Subcutaneous abdominal adipose tissue (tissue), 5 donors: ENCODE results near the gene NCL.
"Not testable (repeated sequence)": the region's sequence is repeated elsewhere in the genome, so short reads cannot be mapped to it uniquely, and the experiment has no call there.

Experiments
- H3K27ac ChIP-seq: one replicate; pipeline ENCODE4 v1.7.0; 2013; ENCODE audit warnings: low read depth, mild to moderate bottlenecking, inconsistent platforms, low read length, moderate library complexity
- H3K27me3 ChIP-seq, 5 donors: one replicate each; pipeline ENCODE4 v1.7.0; 2013; ENCODE audit warnings: low read length in 5 of 5, inconsistent platforms in 1 of 5; ENCODE audit not compliant: control insufficient read depth in 5 of 5, insufficient read depth in 4 of 5
- H3K36me3 ChIP-seq, 5 donors: one replicate each; pipeline ENCODE4 v1.7.0; 2013; ENCODE audit warnings: low read length in 5 of 5; ENCODE audit not compliant: control insufficient read depth in 5 of 5, insufficient read depth in 5 of 5
- H3K4me1 ChIP-seq, 5 donors: one replicate each; pipeline ENCODE4 v1.7.0; 2013; ENCODE audit warnings: low read length in 5 of 5, mild to moderate bottlenecking in 3 of 5, moderate library complexity in 1 of 5; ENCODE audit not compliant: control insufficient read depth in 5 of 5, insufficient read depth in 5 of 5
- H3K4me3 ChIP-seq, 5 donors: one replicate each; pipeline ENCODE4 v1.7.0; 2013; ENCODE audit warnings: low read length in 5 of 5, low read depth in 1 of 5
- H3K9ac ChIP-seq, 5 donors: one replicate each; pipeline ENCODE4 v1.7.0; 2013; ENCODE audit warnings: low read length in 5 of 5, mild to moderate bottlenecking in 4 of 5, moderate library complexity in 3 of 5
- H3K9me3 ChIP-seq, 5 donors: one replicate each; pipeline ENCODE4 v1.7.0; 2013; ENCODE audit warnings: low read length in 5 of 5; ENCODE audit not compliant: control insufficient read depth in 5 of 5
- donor health status: healthy.
- donor health status: healthy.
- donor health status: healthy.
- donor health status: healthy.
- donor health status: healthy.

The NCL gene

DNA sequence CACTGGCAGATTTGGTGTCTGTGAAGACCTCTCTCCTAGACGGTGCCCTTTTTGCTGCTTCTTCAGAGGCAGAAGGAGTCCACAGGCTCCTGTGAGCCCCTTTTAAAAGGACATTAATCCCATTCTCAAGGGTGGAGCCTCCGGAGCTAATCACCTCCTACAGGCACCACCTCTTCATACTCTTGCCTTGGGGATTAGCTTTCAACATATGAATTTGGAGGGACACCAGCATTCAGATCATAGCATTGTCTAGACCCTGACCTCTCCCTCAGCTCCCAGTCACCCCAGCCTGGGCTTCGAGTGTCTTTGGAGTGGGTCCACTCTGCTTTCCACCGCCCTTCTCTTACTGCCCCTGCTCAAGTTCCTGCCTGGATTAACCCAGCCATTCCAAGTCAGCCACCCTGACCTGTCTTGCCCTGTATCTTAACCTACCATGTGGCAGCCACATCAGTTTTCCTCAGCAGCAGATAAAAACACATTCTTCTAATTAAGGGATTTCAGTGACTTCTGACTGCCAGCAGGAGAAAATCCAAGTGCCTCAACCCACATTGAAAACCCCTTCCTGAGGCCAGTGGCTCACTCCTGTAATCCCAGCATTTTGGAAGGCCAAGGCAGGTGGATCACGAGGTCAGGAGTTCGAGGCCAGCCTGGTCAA is 6.1 kb upstream of the NCL start:
- Histone ChIP-seq H3K4me1 (peaks cover under 1 to 11% (median 8%) of the 10 kb centered on the region in 5 donors), H3K27ac (no peak overlapping the region), H3K27me3 (no peaks in the 10 kb centered on the region), H3K9ac (peak overlapping the region in 1 of 5 donors; percentile 41), H3K4me3 (no peak overlapping the region), H3K36me3 (no peaks in the 10 kb centered on the region), H3K9me3 (no peaks in the 10 kb centered on the region)

DNA sequence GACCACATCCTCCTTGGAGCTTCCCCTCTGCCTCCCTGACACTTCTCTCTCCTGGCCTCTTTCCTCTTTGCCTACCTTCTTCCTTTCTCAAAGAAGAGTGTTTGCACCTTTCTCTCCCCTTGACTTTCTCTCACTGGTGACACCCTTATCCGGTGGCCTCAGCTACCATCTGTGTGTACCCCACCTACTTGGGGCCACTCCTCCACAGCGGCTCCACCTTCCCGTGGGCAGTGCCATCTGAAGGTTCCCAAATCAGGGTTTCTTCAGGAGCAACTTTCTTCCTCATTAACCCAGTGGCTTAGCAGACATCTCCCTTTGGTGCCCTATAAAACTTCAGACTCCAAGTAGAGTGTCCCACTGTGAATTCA is 5.3 kb upstream of the NCL start:
- no peaks in the 10 kb centered on the region for H3K27me3 ChIP-seq
- H3K9me3 ChIP-seq, result no peaks in the 10 kb centered on the region
- no peaks in the 10 kb centered on the region for H3K36me3 ChIP-seq
- no peak overlapping the region for H3K9ac ChIP-seq
- H3K4me1 ChIP-seq, result peaks cover 2 to 18% (median 13%) of the 10 kb centered on the region in 5 donors
- H3K4me3 ChIP-seq, result no peak overlapping the region
- no peak overlapping the region for H3K27ac ChIP-seq

GRCh38 chr2:231467613-231468530 is 3.6 kb upstream of the NCL start:
- Histone ChIP-seq H3K27ac (no peak overlapping the region), H3K9me3 (no peaks in the 10 kb centered on the region)

GRCh38 chr2:231467016-231467545 is 2.8 kb upstream of the NCL start:
- H3K27ac ChIP-seq, result no peak overlapping the region
- H3K27me3 ChIP-seq, result no peaks in the 10 kb centered on the region
- H3K9me3 ChIP-seq, result no peaks in the 10 kb centered on the region
- peaks cover 9 to 37% (median 33%) of the 10 kb centered on the region in 5 donors for H3K4me1 ChIP-seq
- H3K36me3 ChIP-seq, result peaks cover 2 to 10% (median 7%) of the 10 kb centered on the region in 5 donors
- H3K9ac ChIP-seq, result peak overlapping the region in 1 of 5 donors; percentile 26
- no peak overlapping the region for H3K4me3 ChIP-seq

More at GRCh38 chr2:231467613-231468530, 3.6 kb upstream of the NCL start:
- no peak overlapping the region for H3K4me3 ChIP-seq
- H3K27me3 ChIP-seq, result no peaks in the 10 kb centered on the region
- H3K4me1 ChIP-seq, result peaks cover 7 to 31% (median 25%) of the 10 kb centered on the region in 5 donors
- peak overlapping the region in 2 of 5 donors; percentile 26 to 32 for H3K9ac ChIP-seq
- peaks cover 0 to 2% (median 0%) of the 10 kb centered on the region in 5 donors for H3K36me3 ChIP-seq

DNA sequence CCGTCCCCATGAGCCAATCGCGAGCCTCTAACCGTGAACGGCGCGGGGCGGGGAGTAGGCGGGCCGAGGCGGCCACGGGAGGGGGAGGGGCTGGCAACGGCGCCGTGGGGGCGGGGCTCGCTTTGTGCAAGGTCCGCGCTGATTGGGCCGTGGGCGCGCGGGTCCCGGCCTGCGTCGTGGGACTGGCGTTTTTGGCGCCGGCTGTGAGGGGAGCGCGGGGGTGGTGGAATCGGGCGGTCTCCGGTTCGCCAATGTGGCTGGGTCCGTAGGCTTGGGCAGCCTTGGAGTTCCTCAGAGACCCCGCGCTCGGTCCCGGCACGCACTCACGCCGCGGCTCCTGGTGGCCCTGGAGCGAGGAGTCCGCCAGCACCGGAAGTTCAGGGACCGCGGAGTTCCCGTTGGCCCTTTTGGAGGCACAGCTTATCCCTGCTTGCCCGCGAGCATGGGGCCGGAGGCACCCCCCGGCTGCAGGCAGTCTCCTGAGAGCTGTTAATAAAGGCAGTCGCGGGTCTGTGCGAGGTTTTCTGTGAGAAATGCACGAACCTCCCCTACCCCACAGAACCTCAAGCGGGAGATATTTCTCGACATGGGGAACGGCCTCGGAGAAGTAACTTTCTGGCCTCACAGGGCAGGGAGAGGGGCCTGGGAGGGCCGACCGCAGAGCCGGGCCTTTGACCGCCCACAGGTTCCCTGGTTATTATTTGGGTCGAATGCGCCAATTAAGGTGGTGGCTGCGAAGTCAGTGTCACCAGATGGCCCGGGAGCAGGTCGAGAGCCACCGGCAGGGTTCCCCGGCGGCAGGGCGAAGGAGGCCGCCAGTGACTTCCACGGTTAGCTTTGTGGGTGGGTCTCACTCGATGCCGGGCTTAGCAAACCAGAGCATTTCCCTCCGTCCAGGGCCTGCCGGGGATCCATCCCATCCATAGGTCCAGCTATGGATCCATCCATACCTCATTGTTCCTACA is 574 bp upstream of the NCL start:
- H3K4me3 ChIP-seq, result peak overlapping the region; percentile 55 to 97 (median 84)
- no peaks in the 10 kb centered on the region for H3K9me3 ChIP-seq
- H3K36me3 ChIP-seq, result peaks cover 24 to 30% (median 29%) of the 10 kb centered on the region in 5 donors
- H3K4me1 ChIP-seq, result peaks cover 9 to 45% (median 30%) of the 10 kb centered on the region in 5 donors
- no peaks in the 10 kb centered on the region for H3K27me3 ChIP-seq
- H3K27ac ChIP-seq, result peak overlapping the region; percentile 95
- peak overlapping the region; percentile 59 to 88 (median 85) for H3K9ac ChIP-seq

GRCh38 chr2:231462729-231463465 is 1.4 kb downstream of the NCL start:
- Histone ChIP-seq H3K4me3 (peak overlapping the region; percentile 71 to 97 (median 92)), H3K27me3 (no peaks in the 10 kb centered on the region), H3K9ac (peak overlapping the region; percentile 60 to 94 (median 91)), H3K9me3 (no peaks in the 10 kb centered on the region), H3K36me3 (peaks cover 41 to 50% (median 49%) of the 10 kb centered on the region in 5 donors), H3K27ac (peak overlapping the region; percentile 95), H3K4me1 (peaks cover 9 to 38% (median 30%) of the 10 kb centered on the region in 5 donors)

DNA sequence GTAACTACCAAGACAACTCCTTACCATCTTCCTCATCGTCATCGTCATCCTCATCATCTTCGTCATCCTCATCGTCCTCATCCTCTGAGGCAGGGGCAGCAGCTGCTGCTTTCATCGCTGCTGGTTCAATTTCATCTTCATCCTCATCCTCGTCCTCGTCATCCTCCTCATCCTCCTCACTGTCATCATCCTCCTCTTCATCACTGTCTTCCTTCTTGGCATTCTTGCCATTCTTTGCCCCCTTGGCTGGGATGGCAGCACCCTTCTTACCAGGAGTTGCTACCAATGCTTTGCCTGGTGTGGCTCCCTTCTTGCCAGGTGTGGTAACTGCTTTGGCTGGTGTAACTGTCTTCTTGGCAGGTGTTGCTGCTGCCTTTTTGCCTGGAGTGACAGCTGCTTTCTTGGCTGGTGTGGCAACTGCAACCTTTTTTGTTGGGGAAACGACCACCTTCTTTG is 2.7 kb downstream of the NCL start:
- Histone ChIP-seq H3K27me3 (no peaks in the 10 kb centered on the region), H3K27ac (no peak overlapping the region), H3K9ac (no peak overlapping the region), H3K9me3 (no peaks in the 10 kb centered on the region), H3K4me1 (peaks cover 9 to 38% (median 30%) of the 10 kb centered on the region in 5 donors), H3K4me3 (no peak overlapping the region), H3K36me3 (peaks cover 55 to 63% (median 63%) of the 10 kb centered on the region in 5 donors)

DNA sequence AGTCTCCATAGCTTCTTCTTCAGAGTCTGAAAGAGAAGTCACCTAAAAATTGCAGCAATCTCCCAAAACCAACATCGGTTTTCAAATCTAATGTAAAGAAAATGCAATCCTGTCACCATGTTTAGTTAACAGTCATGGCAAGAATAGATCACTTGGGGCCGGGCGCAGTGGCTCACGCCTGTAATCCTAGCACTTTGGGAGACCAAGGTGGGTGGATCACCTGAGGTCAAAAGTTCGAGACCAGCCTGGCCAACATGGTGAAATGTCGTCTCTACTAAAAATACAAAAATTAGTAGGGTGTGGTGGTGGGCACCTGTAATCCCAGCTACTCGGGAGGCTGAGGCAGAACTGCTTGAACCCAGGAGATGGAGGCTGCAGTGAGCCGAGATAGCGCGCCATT is 3.4 kb downstream of the NCL start:
- Histone ChIP-seq H3K36me3 (peaks cover 60 to 70% (median 70%) of the 10 kb centered on the region in 5 donors), H3K4me1 (peaks cover 9 to 38% (median 30%) of the 10 kb centered on the region in 5 donors)
- H3K27ac ChIP-seq, H3K9ac ChIP-seq, H3K9me3 ChIP-seq, H3K27me3 ChIP-seq, H3K4me3 ChIP-seq: not testable (repeated sequence)
